Peyer's patch (tissue), 4 donors: ENCODE data around the gene HRG. TPM values are rescaled to one million over a fixed set of nuclear protein-coding genes. Genes with fewer than 3 reads are reported as not detected.
"Not testable (repeated sequence)": the region's sequence is repeated elsewhere in the genome, so short reads cannot be mapped to it uniquely, and the experiment has no call there.

ENCODE experiments used
- DNase-seq, 3 donors: peaks; one replicate each; pipeline ENCODE4 v3.0.0-alpha.2; 2017 to 2019
- H3K27ac ChIP-seq, 4 donors: fragments of 200-600 bp; sonication (generic); one replicate each; pipeline ENCODE4 v1.5.1; 2016 to 2019
- H3K27me3 ChIP-seq, 2 donors: fragments of 200-600 bp; sonication (generic); one replicate each; pipeline ENCODE4 v1.5.1; 2019
- H3K36me3 ChIP-seq, 3 donors: fragments of 200-600 bp; sonication (generic); one replicate each; pipeline ENCODE4 v1.5.1; 2016 to 2019
- H3K4me1 ChIP-seq, 4 donors: fragments of 200-600 bp; sonication (generic); one replicate each; pipeline ENCODE4 v1.5.1; 2016 to 2019
- H3K4me3 ChIP-seq, 4 donors: fragments of 200-600 bp; sonication (generic); 1 replicate in 3 of 4; 2 replicates in 1 of 4; pipeline ENCODE4 v1.5.1; 2016 to 2019; ENCODE audit warnings: mild to moderate bottlenecking in 1 of 4
- H3K9me3 ChIP-seq, 4 donors: fragments of 200-600 bp; sonication (generic); one replicate each; pipeline ENCODE4 v1.5.1; 2016 to 2019; ENCODE audit warnings: mild to moderate bottlenecking in 1 of 4
- CTCF ChIP-seq, 6 experiments: fragments of 450-650 bp in 4 of 6; fragments of 200-600 bp in 2 of 6; sonication (generic) in 1 of 6; IDR thresholded peaks; one replicate each; pipeline ENCODE4 v1.5.1; 2017 to 2019; ENCODE audit warnings: antibody characterized with exemption in 6 of 6, mild to moderate bottlenecking in 3 of 6, moderate library complexity in 1 of 6
- POLR2A ChIP-seq, 2 donors: fragments of 450-650 bp; IDR thresholded peaks; one replicate each; pipeline ENCODE4 v1.5.1; 2017; ENCODE audit warnings: antibody characterized with exemption in 2 of 2, mild to moderate bottlenecking in 2 of 2, moderate library complexity in 2 of 2
- total RNA-seq, 4 donors: library from RNA; depleted of rRNA; stranded (reverse); fragments of >200 nt; gene quantifications; one replicate each; pipeline ENCODE4 v1.1.0, GENCODE V29; 2016

The HRG gene
- total RNA-seq, 4 donors from 2014 or later, result not detected

DNA sequence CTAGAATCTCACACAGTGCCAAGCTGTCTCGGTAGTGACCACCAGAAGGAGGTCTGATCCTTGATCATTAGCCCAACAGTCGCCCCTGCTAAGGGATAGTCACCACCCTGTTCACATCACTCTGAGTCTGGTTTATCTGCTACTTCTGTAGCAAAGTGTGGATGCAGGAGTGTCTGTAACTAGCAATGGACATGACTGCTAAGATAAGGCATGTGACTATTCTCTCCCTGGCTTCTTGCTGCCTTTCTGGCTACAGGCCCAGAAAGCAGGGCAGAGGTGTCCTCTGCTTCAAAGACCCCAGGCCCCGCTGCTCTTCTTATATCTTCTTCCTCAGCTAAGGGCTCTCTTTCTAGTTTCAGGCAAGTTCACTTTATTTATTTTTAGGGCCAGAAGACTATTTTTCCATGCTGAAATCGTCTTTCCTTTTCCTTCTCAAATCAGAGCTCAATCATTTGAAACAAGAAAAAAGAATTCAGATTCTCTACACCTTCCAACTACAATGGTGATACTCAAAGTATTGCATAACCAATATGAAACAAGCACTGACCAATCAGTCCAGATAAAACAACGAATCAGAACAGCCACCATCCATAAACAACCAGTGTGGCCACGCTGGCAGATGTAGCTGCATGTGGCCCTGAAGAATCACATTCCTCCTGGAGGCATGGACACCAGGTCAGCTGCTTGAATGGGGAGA is 43.3 kb downstream of the HRG start:
- Histone ChIP-seq H3K4me3 (no peak overlapping the region), H3K27ac (no peak overlapping the region), H3K36me3 (no peaks in the 10 kb centered on the region), H3K4me1 (no peaks in the 10 kb centered on the region), H3K27me3 (no peaks in the 10 kb centered on the region), H3K9me3 (no peaks in the 10 kb centered on the region)
- DNase-seq, result no peak
- no peak for TF ChIP-seq POLR2A (IDR thresholded peaks at IDR 0.05)
- TF ChIP-seq CTCF (IDR thresholded peaks at IDR 0.05), result no peak

DNA sequence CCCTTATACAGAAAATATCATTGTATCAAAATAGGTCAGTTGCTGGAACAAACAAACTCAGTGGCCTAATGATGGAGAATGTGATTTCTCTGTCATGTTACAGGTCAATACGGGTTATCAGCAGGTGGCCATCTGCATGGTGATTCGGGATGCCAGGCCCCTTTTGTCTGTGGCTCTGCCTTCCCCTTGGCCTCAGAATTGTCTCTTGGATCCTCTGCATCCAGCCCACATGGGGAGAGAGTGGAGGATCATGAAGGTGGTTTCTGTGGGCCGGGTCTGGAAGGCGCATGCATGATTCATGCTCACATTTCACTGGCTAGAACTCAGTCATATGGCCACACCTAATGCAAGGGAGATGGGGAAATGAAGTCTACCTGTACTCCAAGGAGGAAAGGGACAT is 44.9 kb downstream of the HRG start:
- not testable (repeated sequence) for H3K9me3 ChIP-seq, DNase-seq, H3K4me1 ChIP-seq, H3K4me3 ChIP-seq, H3K27me3 ChIP-seq, H3K36me3 ChIP-seq, H3K27ac ChIP-seq

- H3K9me3 ChIP-seq, result no peaks in the 10 kb centered on the region
- H3K4me3 ChIP-seq, result no peak overlapping the region
- DNase-seq, result no peak
- H3K27ac ChIP-seq, result no peak overlapping the region
- TF ChIP-seq CTCF (IDR thresholded peaks at IDR 0.05) (no peak), POLR2A (IDR thresholded peaks at IDR 0.05) (no peak)
- no peaks in the 10 kb centered on the region for H3K27me3 ChIP-seq
- no peaks in the 10 kb centered on the region for H3K36me3 ChIP-seq
- H3K4me1 ChIP-seq, result no peaks in the 10 kb centered on the region
Observed at GRCh38 chr3:186713499-186713898, 47.7 kb downstream of the HRG start.

DNA sequence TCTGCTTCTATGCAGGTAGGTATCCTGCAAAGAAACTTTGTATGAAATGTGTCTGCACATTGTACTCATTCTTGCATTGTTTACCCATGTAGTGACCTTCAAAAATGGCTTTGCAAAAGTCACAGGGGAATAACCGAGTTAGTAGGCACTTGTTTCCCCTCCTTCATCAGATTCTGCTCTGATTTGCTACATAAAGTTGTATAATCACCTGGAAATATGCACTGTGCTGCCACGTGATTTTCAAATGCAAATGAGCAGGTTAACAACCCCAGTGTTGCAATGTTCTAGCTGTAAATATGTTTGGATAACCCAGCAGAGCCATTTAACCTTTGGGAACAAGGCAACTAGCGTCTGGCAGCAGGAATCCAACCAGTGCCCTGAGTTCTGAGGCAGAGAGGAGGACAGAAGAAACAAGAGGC is 51.2 kb downstream of the HRG start, which contains the start of gene KNG1:
TSS of gene KNG1 (plus strand) at position 321 of the 419 bp plus-strand sequence. CDS start 184 bp downstream, outside the sequence.
- Histone ChIP-seq H3K9me3 (no peaks in the 10 kb centered on the region), H3K36me3 (no peaks in the 10 kb centered on the region), H3K27me3 (no peaks in the 10 kb centered on the region), H3K4me1 (no peaks in the 10 kb centered on the region), H3K4me3 (no peak within 1 kb of the TSS), H3K27ac (no peak within 1 kb of the TSS)
- no peak for TF ChIP-seq POLR2A (IDR thresholded peaks at IDR 0.05)
- no peak for TF ChIP-seq CTCF (IDR thresholded peaks at IDR 0.05)
- DNase-seq, result no peak

DNA sequence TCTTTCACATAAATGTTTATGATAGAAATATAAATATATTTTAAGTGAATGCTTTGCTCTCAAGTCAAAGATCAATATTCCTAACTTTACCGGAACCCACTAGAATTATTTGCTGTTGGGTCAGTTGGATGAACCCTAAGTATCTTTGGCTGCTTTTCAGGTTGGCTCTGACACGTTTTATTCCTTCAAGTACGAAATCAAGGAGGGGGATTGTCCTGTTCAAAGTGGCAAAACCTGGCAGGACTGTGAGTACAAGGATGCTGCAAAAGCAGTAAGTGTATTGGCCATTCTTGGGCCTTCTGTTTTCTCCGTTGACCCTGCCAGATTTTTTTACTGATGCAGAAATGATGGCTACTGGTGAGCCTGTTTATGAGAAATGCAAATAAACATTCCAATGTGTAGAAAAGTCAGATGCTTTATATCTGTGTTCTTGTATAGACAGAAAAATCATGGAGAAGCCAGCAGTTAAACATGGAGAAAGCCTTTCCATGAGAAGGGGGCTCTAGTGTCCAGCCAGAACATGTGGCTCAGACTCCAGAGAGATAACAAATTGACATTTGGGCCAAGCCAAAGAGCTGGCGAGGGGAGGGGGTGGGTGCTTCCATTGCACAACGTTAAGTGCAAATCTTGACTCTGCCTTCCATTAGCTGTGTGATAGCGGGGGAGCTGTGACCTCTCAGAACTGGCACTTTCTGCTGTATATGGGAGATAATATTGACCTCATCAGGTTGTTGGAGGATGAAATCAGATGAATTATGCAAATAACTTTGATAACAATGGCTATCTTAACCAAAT is 54.3 kb downstream of the HRG start:
- TF ChIP-seq POLR2A (IDR thresholded peaks at IDR 0.05) (no peak), CTCF (IDR thresholded peaks at IDR 0.05) (no peak)

DNA sequence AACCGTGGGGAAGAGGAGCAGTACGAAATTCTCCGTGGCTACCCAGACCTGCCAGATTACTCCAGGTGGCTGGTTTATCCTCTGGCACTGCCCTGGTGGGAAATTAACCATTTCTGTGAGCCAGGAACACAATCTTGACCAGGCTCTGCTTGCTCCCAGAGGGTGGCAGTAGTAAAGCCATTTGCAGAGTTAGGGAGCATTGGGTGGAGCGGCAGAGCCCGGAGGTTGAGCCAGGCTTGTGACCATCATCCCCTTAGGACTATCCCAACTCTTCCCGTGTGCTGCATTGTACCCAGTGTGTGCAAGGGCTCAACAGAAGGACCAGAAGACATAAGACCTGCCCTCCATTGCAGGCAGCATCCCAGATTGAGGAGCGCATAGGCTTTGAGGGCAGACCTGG is 56.6 kb downstream of the HRG start:
- DNase-seq, result peak in 2 of 3 donors; percentile 53 to 58
- TF ChIP-seq POLR2A (IDR thresholded peaks at IDR 0.05), result no peak
- TF ChIP-seq CTCF (IDR thresholded peaks at IDR 0.05), result peak in 3 of 6 experiments; percentile 47 to 54 (median 49)
- H3K36me3 ChIP-seq, result no peaks in the 10 kb centered on the region
- no peaks in the 10 kb centered on the region for H3K27me3 ChIP-seq
- H3K4me1 ChIP-seq, result no peaks in the 10 kb centered on the region
- H3K4me3 ChIP-seq, result no peak overlapping the region
- H3K27ac ChIP-seq, result no peak overlapping the region
- no peaks in the 10 kb centered on the region for H3K9me3 ChIP-seq

More for the DNA sequence above, 54.3 kb downstream of the HRG start:
- H3K36me3 ChIP-seq, result no peaks in the 10 kb centered on the region
- H3K4me3 ChIP-seq, result no peak overlapping the region
- H3K4me1 ChIP-seq, result no peaks in the 10 kb centered on the region
- H3K27me3 ChIP-seq, result no peaks in the 10 kb centered on the region
- no peak for DNase-seq
- H3K9me3 ChIP-seq, result no peaks in the 10 kb centered on the region
- H3K27ac ChIP-seq, result no peak overlapping the region
